HepG2 (cell line): Measurements from ENCODE around the gene MLX. TPM values are rescaled to one million over a fixed set of nuclear protein-coding genes. Genes with fewer than 3 reads are reported as not detected.

Experiments used
- HOXA5 ChIP-seq: sonication (generic); formaldehyde crosslinking; IDR thresholded peaks from 2 replicates; pipeline ENCODE4 v1.4.0; 2020; ENCODE audit warnings: missing genetic modification reagents
- HOXA9 ChIP-seq: sonication (generic); formaldehyde crosslinking; IDR thresholded peaks from 2 replicates; pipeline ENCODE4 v1.8.1; 2022; ENCODE audit warnings: missing genetic modification reagents, mild to moderate bottlenecking, moderate library complexity, borderline replicate concordance
- MAZ ChIP-seq, 2 experiments: sonication (generic) in 1 of 2; formaldehyde crosslinking in 1 of 2; IDR thresholded peaks; 2 replicates each; pipeline versions ENCODE4 v1.5.0 to v1.6.1; 2012 to 2020; ENCODE audit warnings: low read depth in 2 of 2, mild to moderate bottlenecking in 2 of 2, borderline replicate concordance in 1 of 2, improper control_type of control experiment in 1 of 2, low read length in 1 of 2, missing genetic modification reagents in 1 of 2, moderate library complexity in 1 of 2
- NR2F2 ChIP-seq: IDR thresholded peaks from 2 replicates; pipeline ENCODE4 v1.6.1; 2012; ENCODE audit warnings: low read depth, inconsistent platforms, borderline replicate concordance
- PAF1 ChIP-seq: IDR thresholded peaks from 2 replicates; pipeline ENCODE4 v1.6.1; 2016; ENCODE audit warnings: missing genetic modification reagents, missing compliant biosample characterization
- TBX2 ChIP-seq: sonication (generic); formaldehyde crosslinking; IDR thresholded peaks from 2 replicates; pipeline ENCODE4 v1.5.0; 2020; ENCODE audit warnings: missing genetic modification reagents, mild to moderate bottlenecking, borderline replicate concordance
- THAP8 ChIP-seq: sonication (generic); formaldehyde crosslinking; IDR thresholded peaks from 2 replicates; pipeline ENCODE4 v1.5.1; 2020; ENCODE audit warnings: missing genetic modification reagents, mild to moderate bottlenecking, borderline replicate concordance
- THAP9 ChIP-seq: sonication (generic); formaldehyde crosslinking; IDR thresholded peaks from 2 replicates; pipeline ENCODE4; 2020; ENCODE audit warnings: missing genetic modification reagents, mild to moderate bottlenecking, borderline replicate concordance
- ZBTB40 ChIP-seq, 2 experiments: fragments of 450-650 bp in 1 of 2; sonication (generic) in 1 of 2; formaldehyde crosslinking in 1 of 2; IDR thresholded peaks; 2 replicates each; pipeline versions ENCODE4 v1.6.1 to v1.8.0; 2016 to 2022; ENCODE audit warnings: antibody characterized with exemption in 1 of 2, mild to moderate bottlenecking in 1 of 2, missing genetic modification reagents in 1 of 2
- ZBTB44 ChIP-seq: sonication (generic); formaldehyde crosslinking; IDR thresholded peaks from 2 replicates; pipeline ENCODE4 v1.4.0; 2020; ENCODE audit warnings: missing genetic modification reagents
- ZNF564 ChIP-seq: sonication (generic); formaldehyde crosslinking; IDR thresholded peaks from 2 replicates; pipeline ENCODE4 v1.8.1; 2023; ENCODE audit warnings: mild to moderate bottlenecking, missing genetic modification reagents
- ZNF570 ChIP-seq: sonication (generic); formaldehyde crosslinking; IDR thresholded peaks from 2 replicates; pipeline ENCODE4 v1.4.0; 2020; ENCODE audit warnings: mild to moderate bottlenecking, missing genetic modification reagents, borderline replicate concordance
- ZNF616 ChIP-seq: sonication (generic); formaldehyde crosslinking; IDR thresholded peaks from 2 replicates; pipeline ENCODE4 v1.5.0; 2020; ENCODE audit warnings: low read depth, mild to moderate bottlenecking, missing genetic modification reagents
- polyA plus RNA-seq, 8 experiments: library from polyadenylated mRNA; depleted of rRNA in 3 of 8; stranded (reverse) in 7 of 8; unstranded in 1 of 8; fragments of >200 nt; fragmentation: Illumina TruSeq in 4 of 8; extraction: Trizol in 4 of 8; gene quantifications; 2 replicates each; pipeline versions ENCODE4 v1.2.1 to v1.2.3, GENCODE V29; 2011 to 2016; ENCODE audit warnings: low read depth in 4 of 8, missing spikeins in 1 of 8, mixed read lengths in 1 of 8; ENCODE audit not compliant: insufficient read depth in 1 of 8
- total RNA-seq, 5 experiments: library from RNA; depleted of rRNA; stranded (reverse); fragments of >200 nt; fragmentation: Illumina TruSeq; extraction: Trizol; gene quantifications; 2 replicates each; pipeline ENCODE4 v1.2.3, GENCODE V29; 2016; ENCODE audit warnings: low read depth in 1 of 5

MLX gene
- total and polyA plus RNA-seq, 2 of the 13 experiments (the other 11 are each of a cell fraction or from before 2014, with no cell fraction given), result 38.9 to 74.4 TPM

- TF ChIP-seq ZNF564 (CRISPR knock-in tag) (peak; percentile 79; the same call in 1 of the 2 replicates), HOXA5 (CRISPR knock-in tag) (peak; percentile 92), ZNF616 (no peak; the same call in 1 of the 2 replicates), PAF1 (CRISPR knock-in tag) (no peak), NR2F2 (no peak), MAZ (IDR thresholded peaks at IDR 0.05; ENCODE audit: borderline replicate concordance, low read depth, low read length) (peak; percentile 96; the same call in 1 of the 2 replicates), MAZ (CRISPR knock-in tag; IDR thresholded peaks at IDR 0.05; ENCODE audit: low read depth) (peak; percentile 49), ZBTB40 (IDR thresholded peaks at IDR 0.05) (no peak), ZBTB40 (CRISPR knock-in tag; IDR thresholded peaks at IDR 0.05) (peak; percentile 2), ZBTB44 (CRISPR knock-in tag) (peak; percentile 19), THAP8 (peak; percentile 27; the same call in 1 of the 2 replicates), THAP9 (peak; percentile 42), HOXA9 (CRISPR knock-in tag) (no peak), TBX2 (CRISPR knock-in tag) (no peak; the same call in 1 of the 2 replicates), ZNF570 (CRISPR knock-in tag) (no peak)
Measured at GRCh38 chr17:42609182-42609813, 42.4 kb downstream of the MLX start, which contains the start of the genes RETREG3 and TUBG1 (continued).
